Gastroesophageal sphincter (tissue), 3 donors: ENCODE data around the gene NPLOC4.

Experiments
- CTCF ChIP-seq, 4 experiments: fragments of 200-600 bp in 2 of 4; fragments of 450-650 bp in 2 of 4; sonication (generic) in 1 of 4; IDR thresholded peaks; one replicate each; pipeline ENCODE4 v1.5.1; 2017 to 2019; ENCODE audit warnings: antibody characterized with exemption in 4 of 4, mild to moderate bottlenecking in 2 of 4, moderate library complexity in 2 of 4
- POLR2A ChIP-seq, 2 donors: fragments of 450-650 bp; IDR thresholded peaks; one replicate each; pipeline ENCODE4 v1.6.1; 2017; ENCODE audit warnings: antibody characterized with exemption in 2 of 2, mild to moderate bottlenecking in 2 of 2, moderate library complexity in 1 of 2
- POLR2AphosphoS5 ChIP-seq: sonication (generic); formaldehyde crosslinking; IDR thresholded peaks from one replicate; pipeline ENCODE4 v1.6.1; 2017; ENCODE audit warnings: antibody characterized with exemption

GRCh38 chr17:81680150-81680549, 43.2 kb upstream of the NPLOC4 start:
- TF ChIP-seq CTCF (IDR thresholded peaks at IDR 0.05) (no peak), POLR2A (IDR thresholded peaks at IDR 0.05) (no peak), POLR2AphosphoS5 (no peak)
